GM19324 (cell line): Measurements from ENCODE around the gene LYZL4.

Source experiments
- ATAC-seq: cut with Tn5 transposase; IDR thresholded peaks from one replicate; pipeline ENCODE4 v1.9.1; 2021; ENCODE audit warnings: mild to moderate bottlenecking, moderate library complexity; ENCODE audit not compliant: unreplicated experiment, low FRiP score

The LYZL4 gene

GRCh38 chr3:42410370-42411131 is at the start of gene LYZL4:
TSS of gene LYZL4 (minus strand) at chr3:42410610. CDS start at chr3:42407251, 3,359 bp downstream.
- ATAC-seq, result no peak

- no peak for ATAC-seq
These were observed 48.7 kb upstream of the LYZL4 start for GRCh38 chr3:42459151-42459550.

- ATAC-seq, result no peak
These were observed 45.8 kb upstream of the LYZL4 start for GRCh38 chr3:42456211-42456610.

GRCh38 chr3:42451546-42452230 is 41.3 kb upstream of the LYZL4 start:
- ATAC-seq, result no peak

GRCh38 chr3:42451116-42451515 is 40.7 kb upstream of the LYZL4 start:
- ATAC-seq, result no peak

GRCh38 chr3:42450567-42450966 is 40.2 kb upstream of the LYZL4 start:
- ATAC-seq, result no peak

- no peak for ATAC-seq
These were observed 37.1 kb upstream of the LYZL4 start for GRCh38 chr3:42447481-42447880.

GRCh38 chr3:42446111-42447050 is 36.0 kb upstream of the LYZL4 start:
- ATAC-seq, result no peak

GRCh38 chr3:42443819-42444436 is 33.5 kb upstream of the LYZL4 start:
- ATAC-seq, result peak; percentile 69

GRCh38 chr3:42443292-42443691 is 32.9 kb upstream of the LYZL4 start:
- no peak for ATAC-seq

- ATAC-seq, result no peak
These were observed 32.2 kb upstream of the LYZL4 start for GRCh38 chr3:42442640-42443039.

GRCh38 chr3:42441791-42442190 is 31.4 kb upstream of the LYZL4 start:
- ATAC-seq, result no peak

- no peak for ATAC-seq
These were observed 30.5 kb upstream of the LYZL4 start for GRCh38 chr3:42440924-42441323.

- ATAC-seq, result no peak
These were observed 29.1 kb upstream of the LYZL4 start for GRCh38 chr3:42439261-42440115.

- ATAC-seq, result no peak
These were observed 28.3 kb upstream of the LYZL4 start for GRCh38 chr3:42438758-42439157.

GRCh38 chr3:42438193-42438592 is 27.8 kb upstream of the LYZL4 start:
- ATAC-seq, result no peak

GRCh38 chr3:42434777-42435380 is 24.5 kb upstream of the LYZL4 start:
- no peak for ATAC-seq

- ATAC-seq, result no peak
These were observed 22.1 kb upstream of the LYZL4 start for GRCh38 chr3:42432485-42432884.
